HFF-Myc (cell line): Measurements from ENCODE around the gene PDE11A.
"Not testable (repeated sequence)": the region's sequence is repeated elsewhere in the genome, so short reads cannot be mapped to it uniquely, and the experiment has no call there.

Experiments
- DNase-seq: peaks from one replicate; pipeline ENCODE4 v3.0.0-alpha.2; 2011; ENCODE audit warnings: low read depth; ENCODE audit errors: extremely low read depth
- H3K4me3 ChIP-seq: replicated peaks from 2 replicates; pipeline ENCODE4 v1.5.1; 2011; ENCODE audit warnings: low read depth, mild to moderate bottlenecking, control low read depth, low read length
- CTCF ChIP-seq: IDR thresholded peaks from 2 replicates; pipeline ENCODE4 v1.5.1; 2012; ENCODE audit warnings: mild to moderate bottlenecking, low read depth, low read length, control low read depth; ENCODE audit errors: missing control alignments

Gene PDE11A

GRCh38 chr2:177869209-177869608, 203.4 kb downstream of the PDE11A start:
- DNase-seq: no peak
- no peak overlapping the region for H3K4me3 ChIP-seq
- TF ChIP-seq CTCF: no peak

- DNase-seq: no peak
- no peak overlapping the region for H3K4me3 ChIP-seq
- no peak for TF ChIP-seq CTCF
Measured at GRCh38 chr2:177868806-177869205, 203.8 kb downstream of the PDE11A start.

- TF ChIP-seq CTCF: no peak
- no peak for DNase-seq
Measured at GRCh38 chr2:177857538-177857937, 215.0 kb downstream of the PDE11A start.

GRCh38 chr2:177852389-177852788, 220.2 kb downstream of the PDE11A start:
- DNase-seq: no peak
- TF ChIP-seq CTCF: no peak
- no peak overlapping the region for H3K4me3 ChIP-seq

More at GRCh38 chr2:177857538-177857937, 215.0 kb downstream of the PDE11A start:
- H3K4me3 ChIP-seq: no peak overlapping the region

- TF ChIP-seq CTCF: no peak
- no peak overlapping the region for H3K4me3 ChIP-seq
- DNase-seq: no peak
Measured at GRCh38 chr2:177843188-177843587, 229.4 kb downstream of the PDE11A start.

GRCh38 chr2:177842243-177842642, 230.3 kb downstream of the PDE11A start:
- no peak for DNase-seq
- TF ChIP-seq CTCF: no peak
- H3K4me3 ChIP-seq: no peak overlapping the region

- DNase-seq, H3K4me3 ChIP-seq: not testable (repeated sequence)
Measured at GRCh38 chr2:177835418-177836204, 237.0 kb downstream of the PDE11A start.
